Keratinocyte (primary cell): ENCODE data around the gene HOXA10.

Source experiments
- EZH2 ChIP-seq: IDR thresholded peaks from one replicate; pipeline ENCODE4 v1.6.1; 2012; ENCODE audit warnings: inconsistent platforms, mild to moderate bottlenecking, low read length, moderate library complexity
- TF ChIP-seq, protein P1 (sequence below), 3 experiments: IDR thresholded peaks in 1 of 3; conservative IDR thresholded peaks in 1 of 3; optimal IDR thresholded peaks in 1 of 3; 2 replicates in 2 of 3; 3 replicates in 1 of 3; pipeline versions ENCODE3 to v1.5.1; 2011; ENCODE audit warnings: low read length in 3 of 3, mild to moderate bottlenecking in 3 of 3, moderate library complexity in 2 of 3, control low read depth in 1 of 3, inconsistent platforms in 1 of 3; ENCODE audit not compliant: insufficient read depth in 2 of 3; ENCODE audit errors: extremely low read depth in 1 of 3

DNA sequence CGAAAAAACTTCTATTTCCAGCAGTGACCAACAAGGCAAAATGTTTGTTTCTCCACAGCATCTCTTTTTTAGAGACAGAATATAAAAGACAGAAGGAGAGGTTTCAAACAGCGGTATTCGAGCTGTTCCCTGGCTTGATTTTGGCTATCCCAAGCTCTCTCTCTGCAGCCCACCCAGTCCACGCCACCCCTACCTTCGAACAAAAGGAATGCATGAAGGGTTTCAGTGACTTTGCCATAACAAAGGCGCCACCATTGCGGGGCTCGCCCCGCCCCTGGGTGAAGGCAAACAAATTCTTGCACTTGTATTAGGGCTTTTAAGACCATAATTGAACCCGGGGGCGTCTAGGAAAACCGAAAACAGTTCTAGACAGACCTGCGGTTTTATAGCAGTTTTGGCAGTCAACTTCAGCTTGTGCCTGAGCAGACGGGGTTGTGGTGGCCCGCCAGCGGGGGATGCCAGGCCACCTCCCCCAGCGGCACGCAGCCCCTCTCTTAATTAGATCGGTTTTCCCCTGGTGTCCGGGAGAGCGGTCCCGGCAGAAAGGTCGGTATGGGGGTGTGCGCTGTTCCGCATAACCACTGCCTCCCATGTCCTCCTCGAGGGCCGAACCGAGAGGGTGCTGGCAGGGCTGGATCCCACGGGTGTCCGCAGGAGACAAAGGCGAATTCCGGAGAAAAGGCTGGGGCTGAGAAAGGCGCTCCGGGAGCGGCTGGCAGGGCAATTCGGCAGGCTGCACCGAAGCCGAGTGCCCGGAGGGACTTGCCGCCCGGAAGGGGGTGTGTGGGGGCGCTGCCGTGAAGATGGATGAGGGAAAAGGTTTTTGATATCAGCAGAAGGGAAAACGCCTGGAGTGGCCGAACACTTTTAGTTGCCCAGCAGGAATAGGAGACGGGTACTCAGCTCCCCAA lies 13.6 kb upstream of the HOXA10 start:
- TF ChIP-seq, protein P1, sequence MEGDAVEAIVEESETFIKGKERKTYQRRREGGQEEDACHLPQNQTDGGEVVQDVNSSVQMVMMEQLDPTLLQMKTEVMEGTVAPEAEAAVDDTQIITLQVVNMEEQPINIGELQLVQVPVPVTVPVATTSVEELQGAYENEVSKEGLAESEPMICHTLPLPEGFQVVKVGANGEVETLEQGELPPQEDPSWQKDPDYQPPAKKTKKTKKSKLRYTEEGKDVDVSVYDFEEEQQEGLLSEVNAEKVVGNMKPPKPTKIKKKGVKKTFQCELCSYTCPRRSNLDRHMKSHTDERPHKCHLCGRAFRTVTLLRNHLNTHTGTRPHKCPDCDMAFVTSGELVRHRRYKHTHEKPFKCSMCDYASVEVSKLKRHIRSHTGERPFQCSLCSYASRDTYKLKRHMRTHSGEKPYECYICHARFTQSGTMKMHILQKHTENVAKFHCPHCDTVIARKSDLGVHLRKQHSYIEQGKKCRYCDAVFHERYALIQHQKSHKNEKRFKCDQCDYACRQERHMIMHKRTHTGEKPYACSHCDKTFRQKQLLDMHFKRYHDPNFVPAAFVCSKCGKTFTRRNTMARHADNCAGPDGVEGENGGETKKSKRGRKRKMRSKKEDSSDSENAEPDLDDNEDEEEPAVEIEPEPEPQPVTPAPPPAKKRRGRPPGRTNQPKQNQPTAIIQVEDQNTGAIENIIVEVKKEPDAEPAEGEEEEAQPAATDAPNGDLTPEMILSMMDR (optimal IDR thresholded peaks at IDR 0.05 in 1 of 3, IDR thresholded peaks at IDR 0.05 in 1 of 3, conservative IDR thresholded peaks at IDR 0.05 in 1 of 3; ENCODE audit: extremely low read depth in 1 of 3, insufficient read depth in 2 of 3, low read length in 3 of 3) = no peak
- TF ChIP-seq EZH2 = peak; percentile 49
